ENCODE results near the gene RCAN2.

The RCAN2 gene

DNA sequence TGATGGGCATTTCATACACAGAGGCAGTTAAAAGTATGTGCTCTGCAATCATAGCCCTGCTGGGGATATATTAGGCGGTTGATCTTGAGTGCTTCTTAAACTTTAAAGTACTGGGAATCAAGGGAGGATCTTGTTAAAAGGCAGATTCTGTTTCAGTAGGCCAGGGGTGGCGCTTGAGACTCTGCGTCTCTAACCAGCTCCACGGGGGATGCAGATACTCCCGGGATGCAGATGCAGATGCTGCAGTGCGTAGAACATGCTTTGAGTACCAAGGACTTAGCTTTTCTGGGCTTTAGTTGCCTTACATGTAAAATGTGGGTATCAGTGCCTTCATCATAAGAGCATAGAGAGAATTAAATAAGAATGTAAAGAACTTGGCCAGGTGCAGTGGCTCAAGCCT, 276.0 kb downstream of the RCAN2 start:
- DNase-seq (ENCODE audit: low read depth) = no peak

DNA sequence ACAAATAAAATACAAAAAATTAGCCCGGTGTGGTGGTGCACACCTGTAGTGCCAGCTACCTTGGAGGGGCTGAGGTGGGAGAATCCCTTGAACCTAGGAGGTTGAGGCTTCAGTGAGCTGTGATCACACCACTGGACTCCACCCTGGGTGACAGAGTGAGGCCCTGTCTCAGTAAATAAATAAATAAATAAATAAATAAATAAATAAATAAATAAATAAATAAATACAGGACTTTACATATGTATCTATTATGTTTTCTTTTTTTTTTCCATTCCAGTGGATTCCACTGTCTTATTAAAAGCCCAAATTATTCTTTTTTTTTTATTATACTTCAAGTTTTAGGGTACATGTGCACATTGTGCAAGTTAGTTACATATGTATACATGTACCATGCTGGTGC, 279.3 kb downstream of the RCAN2 start:
- DNase-seq (ENCODE audit: low read depth) = no peak

- DNase-seq (ENCODE audit: low read depth) = no peak
Measured at GRCh38 chr6:46210294-46210693, 281.0 kb downstream of the RCAN2 start.

DNA sequence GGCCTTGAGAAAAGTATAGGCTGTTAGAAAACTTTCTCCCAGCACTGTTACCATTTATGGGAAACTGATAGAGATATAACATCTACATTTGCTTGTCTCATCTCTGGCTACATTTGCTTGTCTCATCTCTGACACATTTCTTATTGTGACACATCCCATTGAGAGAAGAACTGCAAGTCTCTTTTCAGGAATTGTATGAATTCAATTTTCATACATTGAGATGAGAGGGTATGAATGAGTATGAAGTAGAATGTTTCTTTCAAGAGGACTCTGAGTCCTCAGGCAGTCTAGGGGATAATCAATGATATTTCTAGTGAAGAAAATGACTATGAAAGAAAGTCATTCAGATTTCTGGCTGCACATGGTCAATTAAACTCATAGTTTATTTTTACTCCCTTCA, 282.9 kb downstream of the RCAN2 start:
- no peak for DNase-seq (ENCODE audit: low read depth)

DNA sequence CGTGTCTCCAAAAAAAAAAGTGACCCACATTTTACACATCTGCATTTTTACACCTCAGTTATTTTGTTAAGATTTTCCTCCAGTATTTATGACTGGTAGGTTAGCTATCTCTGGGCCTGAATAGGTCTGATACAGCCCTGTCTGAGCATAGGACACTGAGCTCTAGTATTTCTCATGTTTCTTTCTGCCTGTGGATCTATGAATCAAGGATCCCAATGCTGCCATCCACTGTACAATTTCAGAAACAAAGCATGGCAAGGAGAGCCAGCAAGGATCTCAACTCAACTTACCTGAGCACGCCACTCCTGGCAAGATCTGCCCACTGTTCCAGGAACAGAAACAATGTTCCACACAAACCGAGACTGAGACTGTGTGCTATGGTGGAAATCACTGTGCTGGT, 284.1 kb downstream of the RCAN2 start:
- DNase-seq (ENCODE audit: low read depth) = no peak

DNA sequence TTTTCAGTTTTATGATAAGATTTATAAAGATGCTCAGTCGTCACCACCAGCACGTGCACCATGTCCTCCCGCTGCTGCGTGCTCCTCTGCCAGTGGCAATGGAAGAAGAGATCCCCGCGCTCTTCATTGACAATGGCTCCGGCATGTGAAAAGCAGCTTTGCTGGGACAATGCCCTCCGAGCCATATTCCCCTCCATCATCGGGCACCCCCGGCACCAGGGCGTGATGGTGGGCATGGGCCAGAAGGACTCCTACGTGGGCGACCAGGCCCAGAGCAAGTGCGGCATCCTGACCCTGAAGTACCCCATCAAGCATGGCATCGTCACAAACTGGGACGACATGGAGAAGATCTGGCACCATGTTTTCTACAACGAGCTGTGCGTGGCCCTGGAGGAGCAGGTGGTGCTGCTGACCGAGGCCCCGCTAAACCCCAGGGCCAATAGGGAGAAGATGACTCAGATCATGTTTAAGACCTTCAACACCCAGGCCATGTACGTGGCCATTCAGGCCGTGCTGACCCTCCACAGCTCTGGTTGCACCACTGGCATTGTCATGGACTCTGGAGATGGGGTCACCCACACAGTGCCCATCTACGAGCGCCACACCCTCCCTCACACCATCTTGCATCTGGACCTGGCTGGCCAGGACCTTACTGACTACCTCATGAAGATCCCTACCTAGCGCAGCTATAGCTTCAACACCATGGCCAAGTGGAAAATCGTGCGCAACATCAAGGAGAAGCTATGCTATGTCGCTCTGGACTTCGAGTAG, 286.2 kb downstream of the RCAN2 start:
- DNase-seq (ENCODE audit: low read depth) = no peak

GRCh38 chr6:46203391-46204177, 287.7 kb downstream of the RCAN2 start:
- DNase-seq (ENCODE audit: low read depth) = no peak

- DNase-seq (ENCODE audit: low read depth) = no peak
Measured at GRCh38 chr6:46201702-46202101, 289.5 kb downstream of the RCAN2 start.

- DNase-seq (ENCODE audit: low read depth) = no peak
Measured at GRCh38 chr6:46199387-46199786, 291.9 kb downstream of the RCAN2 start.

DNA sequence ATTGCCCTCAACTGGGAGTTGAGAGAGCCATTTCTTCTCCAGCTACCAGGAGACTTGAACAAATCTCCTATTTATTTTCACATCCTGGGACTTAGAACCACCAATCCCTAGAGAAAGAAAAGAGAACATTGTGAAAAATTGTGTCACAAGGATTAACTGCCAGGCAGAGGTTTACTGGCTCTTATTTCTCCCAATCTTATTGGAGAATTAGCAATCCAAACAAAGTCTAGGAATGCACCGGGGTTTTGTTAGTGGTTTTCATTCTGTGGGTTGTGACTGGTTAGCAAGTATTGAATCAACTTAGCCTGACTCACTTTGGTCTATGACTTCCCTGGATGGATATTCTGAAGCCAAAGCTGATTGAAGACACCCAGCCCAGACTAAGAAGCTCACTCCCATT, 299.3 kb downstream of the RCAN2 start:
- DNase-seq (ENCODE audit: low read depth) = no peak

DNA sequence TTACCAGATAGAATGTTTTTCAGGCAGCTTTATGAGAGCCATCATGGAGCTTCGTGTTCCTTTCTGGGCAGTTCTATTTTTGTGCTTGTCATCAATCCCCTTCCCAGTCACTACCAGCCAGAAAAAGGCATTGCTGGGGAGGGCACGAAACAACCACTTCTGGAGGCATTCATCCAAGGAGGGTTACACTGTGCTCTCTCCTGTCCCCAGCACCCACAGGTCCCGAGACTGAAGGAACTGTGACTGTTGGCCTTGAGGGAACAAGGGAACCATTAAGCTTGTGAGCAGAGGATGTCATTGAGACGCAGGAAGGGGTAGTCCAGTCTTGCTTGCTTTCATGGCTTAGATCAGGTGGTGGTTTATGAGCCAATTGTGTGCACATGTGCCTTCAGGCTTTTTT, 300.4 kb downstream of the RCAN2 start:
- no peak for DNase-seq (ENCODE audit: low read depth)

GRCh38 chr6:46189726-46190125, 301.5 kb downstream of the RCAN2 start:
- no peak for DNase-seq (ENCODE audit: low read depth)

- DNase-seq (ENCODE audit: low read depth) = no peak
Measured at GRCh38 chr6:46186583-46186982, 304.7 kb downstream of the RCAN2 start.

DNA sequence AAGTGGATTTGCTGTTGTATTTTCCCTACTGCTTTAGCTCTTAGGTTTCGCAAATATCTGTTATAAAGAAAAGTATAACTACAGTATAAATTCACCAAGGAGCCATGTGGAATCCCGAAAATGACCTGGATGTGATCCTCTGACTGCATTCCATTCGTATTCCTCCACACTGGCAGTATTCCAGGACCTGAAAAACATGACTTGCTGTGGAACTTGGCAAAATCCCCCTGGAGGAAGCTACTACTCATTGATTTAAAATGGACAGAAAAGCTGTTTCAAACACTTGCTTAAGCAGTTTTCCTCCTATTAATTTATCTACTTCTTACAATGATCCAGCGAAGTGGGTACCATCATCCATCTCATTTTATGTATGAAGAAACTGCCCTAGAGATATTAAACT, 307.1 kb downstream of the RCAN2 start:
- DNase-seq (ENCODE audit: low read depth) = no peak

GRCh38 chr6:46175976-46176375, 315.3 kb downstream of the RCAN2 start:
- no peak for DNase-seq (ENCODE audit: low read depth)

DNA sequence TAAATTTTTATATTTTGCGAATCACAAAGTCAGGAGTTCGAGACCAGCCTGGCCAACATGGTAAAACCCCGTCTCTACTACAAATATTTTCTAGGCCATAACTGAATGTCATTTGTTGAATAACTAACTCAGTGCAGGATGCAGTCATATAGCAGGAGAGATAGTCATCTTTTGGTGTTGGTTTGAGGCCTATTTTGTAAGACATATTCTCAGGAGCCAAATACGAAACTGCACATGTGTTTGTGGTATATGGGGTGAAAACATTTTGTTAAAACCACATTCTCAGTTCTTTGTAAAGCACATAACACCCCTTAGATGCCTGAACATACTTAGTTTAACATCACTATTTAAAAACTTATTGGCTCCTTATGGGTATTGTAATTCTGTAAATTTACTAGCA, 315.8 kb downstream of the RCAN2 start:
- peak; percentile 4 for DNase-seq (ENCODE audit: low read depth)

DNA sequence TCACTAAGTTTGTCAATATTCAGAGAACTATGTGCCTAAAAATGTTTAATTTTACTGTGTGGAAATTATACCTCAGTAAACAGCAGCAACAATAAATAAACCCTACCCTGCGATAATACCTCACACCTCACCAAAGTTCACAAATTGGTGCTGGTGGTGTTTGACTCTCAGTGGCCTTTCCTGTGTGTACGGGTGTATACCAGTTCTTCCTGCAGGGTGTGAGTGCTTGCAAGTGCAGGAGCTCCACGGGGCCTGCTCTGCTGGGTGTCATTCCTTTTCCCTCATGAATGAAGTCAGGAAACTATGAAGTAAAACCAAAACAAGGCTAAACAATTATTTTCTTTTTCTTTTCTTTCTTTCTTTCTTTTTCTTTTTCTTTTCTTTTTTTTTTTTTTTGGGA, 316.3 kb downstream of the RCAN2 start:
- no peak for DNase-seq (ENCODE audit: low read depth)

DNA sequence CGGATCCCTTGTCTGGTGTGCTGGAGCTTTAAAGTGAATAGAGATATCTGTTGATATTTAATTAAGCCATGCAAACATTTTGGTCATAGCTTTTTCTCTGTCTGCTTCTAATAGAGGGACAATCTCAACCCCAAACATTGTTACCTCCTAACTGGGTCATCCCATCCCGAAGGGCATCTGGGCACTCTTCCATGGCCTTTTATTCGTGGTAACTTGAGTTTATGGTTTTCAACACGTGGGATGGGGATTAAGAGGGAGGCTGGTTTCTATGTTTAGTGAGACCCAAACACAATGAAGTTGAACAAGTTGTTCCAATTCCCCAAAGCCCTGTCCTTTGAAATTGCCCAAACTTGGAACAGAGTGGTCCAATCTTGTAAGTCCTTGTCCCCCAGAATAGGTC, 319.1 kb downstream of the RCAN2 start:
- DNase-seq (ENCODE audit: low read depth) = no peak
